NCI-H82 treated with DMSO at 0.1 percent for 48 hours (cell line): ENCODE results near the gene PTPRN2.

ENCODE experiments used
- DNase-seq: peaks from one replicate; lab custom pipeline; 2025; ENCODE audit not compliant: unreplicated experiment; lab: John Stamatoyannopoulos, UW

The PTPRN2 gene

GRCh38 chr7:157553256-157553655 is 1034.4 kb downstream of the PTPRN2 start:
- DNase-seq: no peak

DNA sequence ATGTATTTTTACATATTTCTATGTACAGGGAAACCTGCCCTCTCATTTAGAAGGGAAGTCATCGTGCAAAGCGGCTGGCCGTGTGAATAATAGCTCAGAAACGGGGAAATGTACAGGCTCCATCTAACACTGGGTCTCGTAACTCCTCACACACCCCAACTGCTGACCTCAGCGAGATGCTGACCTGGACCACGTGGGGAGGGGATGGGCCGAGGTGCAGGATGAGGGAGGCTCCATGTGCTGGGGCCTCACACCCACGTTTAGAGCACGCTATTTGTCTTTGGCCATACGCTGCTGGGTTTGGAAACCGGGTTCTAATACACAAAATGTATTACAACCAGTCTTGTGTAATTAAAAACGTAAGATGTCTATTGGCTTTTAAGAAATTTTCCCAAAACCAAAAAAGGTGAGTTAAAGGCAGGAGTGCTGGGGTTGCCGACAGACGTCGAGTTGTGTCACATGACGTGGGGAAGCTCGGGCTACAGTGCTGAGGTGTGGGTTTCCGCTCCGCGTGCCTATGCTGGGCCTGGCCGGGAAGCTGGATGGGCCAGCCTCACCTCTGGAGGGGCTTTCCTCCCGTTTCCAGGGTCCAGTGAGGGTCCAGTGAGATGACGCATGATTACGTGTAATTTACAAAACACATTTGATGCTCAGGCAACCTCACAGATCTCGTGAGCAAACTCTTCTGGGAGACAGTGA is 1035.2 kb downstream of the PTPRN2 start:
- no peak for DNase-seq

GRCh38 chr7:157551325-157552070 is 1036.1 kb downstream of the PTPRN2 start:
- DNase-seq: no peak

- no peak for DNase-seq
These were observed 1037.0 kb downstream of the PTPRN2 start for GRCh38 chr7:157550300-157551275.

DNA sequence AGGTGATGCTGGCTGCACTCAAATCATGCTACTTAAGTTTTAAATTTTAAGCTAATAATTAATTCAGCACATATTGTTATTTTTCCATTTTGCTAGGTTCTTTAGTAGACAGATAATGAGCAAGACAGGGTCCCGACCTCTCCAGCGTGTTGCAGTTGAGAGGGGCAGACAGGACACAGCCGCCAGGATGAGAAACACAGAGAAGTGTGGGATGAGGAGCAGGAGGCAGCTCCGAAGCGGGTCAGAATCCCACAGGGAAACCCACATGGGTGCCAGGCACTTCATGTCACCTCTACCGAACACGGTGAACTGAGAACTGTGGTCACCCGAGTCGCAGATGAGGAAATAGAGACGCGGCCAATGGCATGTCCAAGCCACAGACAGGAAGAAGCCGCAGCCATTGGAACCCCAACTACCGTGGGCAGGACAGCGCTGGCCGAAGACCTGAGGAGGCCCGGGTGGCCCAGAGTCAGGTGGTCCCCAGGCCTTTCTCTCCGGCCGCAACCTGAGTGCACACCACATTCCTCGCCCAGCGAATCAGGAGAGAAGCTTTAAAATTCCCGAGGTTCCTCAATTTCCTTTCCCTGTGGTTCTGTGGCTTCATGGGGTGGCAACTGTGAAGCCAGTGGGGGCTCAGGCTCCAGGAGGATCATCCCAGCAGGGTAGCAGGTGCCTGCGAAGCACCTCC is 1037.9 kb downstream of the PTPRN2 start:
- no peak for DNase-seq

DNA sequence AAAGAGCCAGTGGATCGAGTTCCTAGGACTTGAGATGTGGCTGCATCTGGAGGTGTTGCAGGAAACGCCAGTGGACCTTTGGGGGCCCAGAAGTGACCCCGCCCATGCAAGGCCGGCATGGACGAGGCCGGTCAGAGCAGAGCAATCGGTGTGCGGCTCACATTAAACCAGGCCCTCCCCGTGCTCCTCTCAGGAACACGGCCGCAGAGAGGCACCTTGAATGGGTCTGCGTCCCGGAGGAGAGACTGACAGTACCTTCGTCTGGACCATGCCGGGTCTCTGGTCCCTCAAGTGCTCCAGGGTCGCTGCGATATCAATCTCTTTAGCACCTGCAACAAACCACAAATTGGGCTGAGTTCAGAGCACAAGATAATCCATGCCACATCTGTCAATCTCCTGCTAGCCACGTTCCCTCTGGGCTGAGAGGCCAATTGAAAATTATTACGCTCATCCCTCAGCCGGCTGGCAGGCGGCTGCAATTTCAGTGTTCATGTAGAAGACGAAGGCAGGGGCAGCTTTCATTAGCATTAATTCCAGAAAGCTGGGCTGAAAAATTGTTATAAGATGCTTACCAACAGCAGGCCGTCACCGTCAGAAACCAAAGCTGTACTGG is 1038.8 kb downstream of the PTPRN2 start:
- DNase-seq: peak; percentile 3

GRCh38 chr7:157547611-157548010 is 1040.0 kb downstream of the PTPRN2 start:
- no peak for DNase-seq

DNA sequence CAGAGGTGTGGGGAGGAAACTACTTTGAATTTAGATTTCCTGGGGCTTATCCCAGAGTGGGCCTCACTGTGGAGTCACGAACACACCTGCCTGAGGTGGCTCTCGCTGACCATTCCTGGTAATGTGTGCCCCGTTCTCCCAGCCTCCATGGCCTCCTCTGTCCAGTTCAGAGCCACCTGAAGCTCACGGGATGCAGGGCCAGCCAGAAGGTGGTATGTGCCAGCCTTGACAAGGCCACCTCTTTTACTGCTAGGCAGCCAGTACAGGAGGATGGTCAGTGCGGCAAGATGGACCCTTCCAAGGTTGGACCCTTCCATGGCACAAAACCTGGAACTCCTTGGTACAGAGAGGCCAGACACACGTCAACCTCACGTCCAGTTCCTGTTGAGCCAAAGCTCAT is 1040.5 kb downstream of the PTPRN2 start:
- no peak for DNase-seq

- DNase-seq: no peak
These were observed 1042.0 kb downstream of the PTPRN2 start for GRCh38 chr7:157545681-157546060.

DNA sequence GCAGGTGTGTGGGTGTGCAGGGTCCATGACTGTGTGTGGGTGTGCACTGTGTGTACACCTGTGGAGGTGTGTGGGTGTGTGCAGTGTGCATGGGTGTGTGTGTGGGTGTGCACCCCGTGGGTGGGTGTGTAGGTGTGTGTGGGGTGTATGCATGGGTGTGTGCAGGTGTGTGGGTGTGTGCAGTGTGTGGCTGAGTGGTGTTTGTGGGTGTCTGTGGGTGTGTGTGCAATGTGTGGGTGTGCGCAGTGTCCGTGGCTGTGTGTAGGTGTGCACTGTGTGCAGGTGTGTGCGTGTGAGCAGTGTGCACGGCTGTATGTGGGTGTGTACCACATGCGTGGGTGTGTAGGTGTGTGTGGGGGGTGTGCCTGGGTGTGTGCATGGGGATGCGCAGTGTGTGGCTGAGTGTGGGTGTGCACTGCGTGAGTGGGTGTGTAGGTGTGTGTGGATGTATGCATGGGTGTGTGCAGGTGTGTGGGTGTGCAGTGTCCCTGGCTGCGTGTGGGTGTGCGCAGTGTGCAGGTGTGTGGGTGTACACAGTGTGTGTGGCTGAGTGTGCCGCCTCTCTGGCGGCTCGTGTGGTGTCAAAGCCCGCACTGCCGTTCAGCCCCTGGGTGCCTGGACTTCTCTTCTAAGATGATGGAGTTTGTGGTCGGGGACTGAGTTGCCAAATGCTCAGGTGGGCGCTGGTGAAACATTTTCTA is 1042.5 kb downstream of the PTPRN2 start:
- DNase-seq: no peak

DNA sequence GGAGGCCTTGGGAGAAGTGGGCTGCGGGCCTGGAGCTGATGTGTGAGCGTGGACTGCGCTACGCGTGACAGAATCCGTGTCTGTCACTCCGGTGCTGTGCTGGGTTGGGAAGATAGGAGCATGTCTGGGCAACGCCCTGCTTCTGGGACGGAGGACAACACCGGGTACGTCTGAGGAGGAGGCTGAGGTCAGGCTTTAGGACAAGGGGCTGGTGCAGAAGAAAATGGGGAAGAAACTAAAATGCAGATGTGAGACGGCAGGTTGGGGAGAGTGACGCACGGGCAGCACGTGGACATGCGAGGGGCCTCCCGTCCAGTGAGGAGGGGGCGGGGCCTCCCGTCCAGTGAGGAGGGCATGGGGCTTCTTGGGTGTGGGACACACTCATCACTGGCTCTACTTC is 1043.4 kb downstream of the PTPRN2 start:
- no peak for DNase-seq

DNA sequence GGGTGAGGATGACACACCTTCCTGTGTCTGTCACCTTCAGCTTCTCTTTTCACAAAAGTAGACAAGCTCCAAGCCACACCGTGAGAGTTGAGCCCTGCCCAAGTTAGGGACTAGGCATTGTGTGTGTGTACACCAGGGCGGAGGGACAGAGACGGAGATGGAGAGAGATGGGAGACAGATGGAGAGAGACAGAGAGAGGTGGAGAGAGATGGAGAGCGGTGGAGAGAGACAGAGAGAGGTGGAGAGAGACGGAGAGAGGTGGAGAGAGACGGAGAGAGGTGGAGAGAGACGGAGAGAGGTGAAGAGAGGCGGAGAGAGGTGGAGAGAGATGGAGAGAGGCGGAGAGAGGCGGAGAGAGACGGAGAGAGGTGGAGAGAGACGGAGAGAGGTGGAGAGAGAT is 1043.8 kb downstream of the PTPRN2 start:
- no peak for DNase-seq

DNA sequence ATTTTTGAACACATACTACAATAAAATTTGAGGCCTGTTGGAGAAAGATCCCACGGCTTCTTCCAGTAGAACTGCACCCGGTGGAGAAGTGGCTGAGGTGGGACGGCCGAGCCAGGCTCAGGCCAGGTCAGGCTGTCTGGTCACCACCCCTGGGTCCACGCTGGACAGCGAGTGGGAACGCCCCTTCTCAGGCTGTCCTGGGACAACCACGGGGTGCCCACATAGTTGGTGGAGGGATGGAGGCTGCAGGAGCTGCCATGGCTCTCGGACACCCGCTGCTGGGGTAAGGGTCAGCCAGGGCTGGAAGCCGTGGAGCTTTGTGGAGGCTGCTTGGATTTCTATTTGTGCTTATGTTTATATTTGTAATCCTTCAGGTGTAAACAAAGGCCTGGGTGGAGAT is 1044.3 kb downstream of the PTPRN2 start:
- DNase-seq: no peak

DNA sequence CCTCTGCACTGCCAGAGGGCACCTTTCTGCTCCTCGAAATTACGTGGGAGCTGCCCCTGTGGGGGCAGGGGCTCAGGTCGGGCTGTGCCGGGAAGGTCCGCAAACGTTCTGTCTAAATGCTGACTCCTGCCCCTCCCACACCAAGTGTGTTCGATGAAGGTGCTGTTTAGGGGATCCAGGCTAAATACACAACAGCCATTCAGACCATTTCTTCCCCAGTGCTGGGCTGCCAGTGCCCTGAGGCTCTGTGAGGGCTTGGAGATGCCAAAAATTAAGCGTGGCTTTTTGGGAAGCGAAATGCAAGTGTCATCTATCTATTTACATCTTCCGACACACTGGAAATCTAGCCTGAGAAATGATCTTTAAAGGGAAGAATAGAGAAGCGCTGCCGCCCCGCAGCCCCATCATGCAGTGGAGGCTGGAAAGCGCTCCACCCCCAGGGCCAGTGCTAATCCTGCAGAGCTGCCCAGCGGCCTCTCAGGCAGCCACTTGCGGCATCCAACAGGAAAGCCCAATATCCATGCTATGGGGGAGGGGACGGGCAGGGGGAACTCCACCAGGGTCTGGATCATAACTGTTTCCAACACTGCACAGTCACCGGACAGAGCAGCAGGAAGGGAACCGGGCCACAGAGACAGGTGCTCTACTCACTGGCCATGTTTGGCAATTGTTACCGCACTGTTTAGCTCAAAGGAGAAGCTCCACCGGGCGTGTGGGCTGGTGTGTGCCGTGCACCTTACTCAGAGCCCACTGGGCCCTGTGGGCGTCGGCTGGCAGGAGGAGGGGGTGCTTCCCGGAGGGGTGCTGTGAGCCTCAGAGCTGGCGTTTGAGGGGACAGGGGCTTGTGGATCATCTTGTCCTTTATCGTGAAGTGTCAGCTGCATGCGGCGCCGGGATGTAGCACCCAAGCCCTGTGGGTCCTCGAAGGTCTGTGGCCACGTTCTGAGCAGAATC is 1045.3 kb downstream of the PTPRN2 start:
- no peak for DNase-seq

- DNase-seq: no peak
These were observed 1046.1 kb downstream of the PTPRN2 start for GRCh38 chr7:157541295-157542067.

DNA sequence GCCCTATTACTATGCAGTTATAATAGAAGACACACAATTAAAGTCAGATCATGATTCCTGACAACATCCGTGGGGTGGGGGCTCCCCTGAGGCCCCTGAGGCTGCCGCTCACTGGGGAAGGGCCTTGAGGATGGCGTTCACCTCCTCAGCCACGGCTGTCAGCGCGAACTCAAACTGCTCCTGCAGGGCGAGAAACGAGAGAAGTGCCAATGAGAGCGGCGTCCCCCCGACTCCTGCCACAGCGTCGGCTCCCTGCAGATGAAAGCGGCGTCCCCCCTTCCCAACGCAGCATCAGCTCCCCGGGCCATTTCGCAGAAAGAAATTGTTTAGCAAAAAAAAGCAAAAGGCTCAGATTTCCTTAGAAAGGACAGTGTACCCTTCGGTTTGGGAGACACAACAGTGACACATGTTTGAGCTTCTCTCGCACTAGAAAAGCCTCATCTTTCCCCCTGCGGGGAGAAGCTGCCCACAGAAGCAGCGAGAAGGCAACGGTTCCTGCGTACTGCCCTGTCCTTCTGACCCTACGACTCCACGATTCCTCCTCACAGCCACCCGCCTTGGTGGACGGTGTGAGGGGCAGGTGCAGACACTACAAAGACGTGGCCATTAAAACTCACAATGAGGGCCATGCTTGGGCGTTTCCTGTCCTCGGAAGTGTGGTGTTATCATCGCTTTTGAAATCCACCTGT is 1046.9 kb downstream of the PTPRN2 start:
- no peak for DNase-seq

DNA sequence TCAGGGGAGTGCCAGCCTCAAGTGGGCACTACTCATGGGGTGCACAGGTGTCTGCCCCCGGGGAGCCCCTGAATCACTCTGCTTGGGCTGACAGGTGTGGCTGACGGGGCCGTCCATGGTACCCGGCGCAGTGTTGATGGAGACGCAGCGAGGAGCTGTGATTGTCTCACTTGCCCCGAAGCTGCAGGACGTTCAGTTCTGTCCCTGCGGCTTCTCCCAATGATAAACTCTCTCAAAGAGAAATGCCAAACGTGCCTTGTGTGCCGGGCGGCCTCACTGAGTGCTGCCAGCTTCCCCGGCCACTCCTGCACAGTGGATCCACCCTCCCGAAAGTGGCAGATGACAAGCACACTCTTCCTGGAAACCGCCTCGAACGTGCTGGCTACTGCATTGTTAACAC is 1047.6 kb downstream of the PTPRN2 start:
- DNase-seq: no peak
